Measurements from ENCODE around the gene IL34.

- TF ChIP-seq POLR2A (IDR thresholded peaks at IDR 0.05) (peak; percentile 14), CTCF (IDR thresholded peaks at IDR 0.05) (no peak), POLR2AphosphoS5 (IDR thresholded peaks at IDR 0.05) (no peak)
Observed at GRCh38 chr16:70685061-70685937, 38.9 kb downstream of the IL34 start.

Data from prostate gland (tissue), 2 donors.